GM21723 (cell line): ENCODE data around the gene ANAPC13.

Experiments
- ATAC-seq: cut with Tn5 transposase; IDR thresholded peaks from one replicate; pipeline ENCODE4 v1.9.1; 2021; ENCODE audit warnings: mild to moderate bottlenecking, moderate library complexity; ENCODE audit not compliant: unreplicated experiment

Gene ANAPC13

DNA sequence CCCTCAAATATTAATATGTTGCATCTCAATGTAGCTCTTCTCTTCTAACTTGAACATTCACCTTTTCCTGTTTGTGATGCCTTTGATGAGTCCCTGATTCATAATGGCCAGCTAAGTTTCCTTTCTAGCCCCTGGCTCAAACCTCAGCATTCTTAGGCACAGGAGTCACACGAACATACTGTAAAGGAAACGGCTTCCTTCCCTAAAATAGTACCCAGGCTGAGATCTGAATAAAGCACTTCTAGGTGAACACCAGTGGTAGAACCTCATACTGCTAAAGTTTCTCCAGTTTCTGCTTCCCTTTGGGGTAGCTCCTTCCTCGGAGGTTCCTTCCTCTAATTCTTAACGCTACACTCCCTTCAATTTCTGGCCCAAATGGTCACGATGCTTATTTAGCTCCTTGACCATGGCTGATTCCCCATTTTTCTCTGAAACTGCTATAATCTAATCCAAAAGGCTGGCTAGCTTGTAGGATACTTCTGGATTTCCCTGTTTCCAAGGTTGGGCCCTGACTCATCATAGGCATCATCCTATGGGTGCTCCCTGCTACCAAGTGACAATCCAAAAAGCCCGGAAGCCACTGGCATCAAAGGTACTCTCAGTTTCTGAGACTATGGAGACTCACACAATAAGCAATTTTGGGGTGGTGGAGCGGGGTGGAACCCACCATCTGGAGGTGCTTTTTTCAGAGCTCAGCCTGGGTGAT, 2.4 kb downstream of the ANAPC13 start:
- ATAC-seq, result no peak

DNA sequence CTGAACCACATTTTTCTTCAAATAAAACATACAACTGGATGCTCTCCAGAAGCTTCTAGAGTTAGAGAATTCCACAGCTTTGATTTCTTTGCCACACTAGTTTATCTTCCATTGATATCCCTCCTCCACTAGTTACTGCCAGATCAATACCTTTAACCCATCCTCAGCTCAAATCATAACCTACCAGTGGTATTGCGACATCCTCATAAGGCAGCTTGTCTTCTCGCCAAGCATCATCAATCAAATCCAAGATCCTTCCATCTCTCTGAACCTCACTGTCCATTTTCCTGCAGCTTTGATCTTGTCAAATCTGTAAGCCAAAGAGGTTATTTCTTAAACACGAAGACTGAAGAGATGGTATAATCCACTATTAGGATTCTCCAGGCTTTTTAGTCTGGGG, 3.2 kb downstream of the ANAPC13 start:
- ATAC-seq, result no peak

DNA sequence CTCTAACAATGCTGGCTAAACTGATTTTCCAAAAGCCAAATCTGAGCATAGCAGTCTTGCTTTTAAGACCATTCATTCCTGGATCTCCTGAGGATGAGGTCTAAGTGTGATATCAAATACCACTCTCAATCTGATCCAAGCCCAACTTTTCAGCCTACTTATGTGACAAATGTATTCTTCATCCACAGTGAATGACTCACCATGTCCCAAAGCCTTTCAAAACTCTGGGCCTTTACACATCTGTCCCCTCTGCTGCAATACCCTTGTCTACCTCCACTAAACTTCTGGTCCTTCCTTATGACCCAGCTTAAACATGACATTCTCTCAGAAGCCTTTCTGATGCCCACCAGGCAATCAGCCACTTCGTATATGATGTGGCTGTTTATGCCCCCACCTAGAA, 4.6 kb downstream of the ANAPC13 start:
- ATAC-seq, result no peak

DNA sequence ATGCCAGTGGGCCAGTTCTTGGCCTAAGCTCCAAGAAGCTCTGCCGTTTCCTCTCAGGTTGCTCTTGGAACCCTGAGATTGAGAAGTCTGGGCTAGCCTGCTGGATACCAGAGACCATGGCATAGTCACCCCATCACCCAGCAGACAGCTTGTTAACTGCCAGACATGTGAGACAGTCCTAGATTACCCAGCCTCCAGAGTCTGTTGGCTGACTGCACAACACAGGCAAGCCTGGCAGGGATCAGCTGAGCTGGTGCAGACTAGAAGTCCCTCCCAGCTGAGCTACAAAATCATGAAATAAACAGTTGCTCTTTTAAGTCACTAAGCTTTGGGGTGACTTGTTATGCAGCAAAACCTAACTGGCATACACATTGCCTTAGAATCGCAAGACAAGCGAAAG, 5.2 kb downstream of the ANAPC13 start:
- ATAC-seq, result no peak

DNA sequence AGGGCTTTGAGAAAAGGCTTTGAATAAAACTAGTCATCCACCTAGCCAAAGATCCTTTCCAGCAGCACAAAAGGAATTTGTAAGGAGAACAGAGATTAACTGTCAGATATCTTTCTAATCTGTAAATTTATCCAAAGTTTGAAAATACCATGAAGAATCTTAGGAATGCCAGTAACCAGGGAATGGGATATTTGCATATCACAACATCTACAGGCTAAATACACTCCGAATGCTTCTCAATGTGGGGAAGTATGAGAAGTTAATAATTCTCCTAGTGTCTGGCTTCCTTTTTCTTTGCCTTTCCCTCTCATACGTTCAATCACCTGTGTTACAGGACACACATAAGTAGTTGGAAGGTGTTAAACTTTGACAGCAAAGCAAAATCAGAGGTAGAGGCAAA, 7.8 kb downstream of the ANAPC13 start:
- no peak for ATAC-seq

DNA sequence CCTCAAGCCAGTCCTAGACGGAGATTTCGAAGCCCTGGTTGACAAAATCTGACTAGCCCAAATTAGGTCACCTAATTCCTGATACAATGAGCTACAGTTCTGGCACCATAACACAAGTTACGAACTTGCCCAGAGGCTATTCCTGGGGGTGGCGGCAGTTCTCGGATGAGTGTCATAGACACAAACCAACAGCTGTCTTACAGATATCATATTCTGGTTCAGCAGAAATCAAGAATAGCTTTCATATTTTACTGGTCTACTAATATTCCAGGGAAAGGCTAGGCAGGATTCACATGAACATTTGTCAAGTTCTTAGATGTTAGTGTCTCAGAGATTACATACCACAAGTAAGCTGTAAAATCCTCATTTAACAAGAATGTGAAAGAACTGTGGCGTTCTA, 8.8 kb downstream of the ANAPC13 start:
- ATAC-seq, result no peak

DNA sequence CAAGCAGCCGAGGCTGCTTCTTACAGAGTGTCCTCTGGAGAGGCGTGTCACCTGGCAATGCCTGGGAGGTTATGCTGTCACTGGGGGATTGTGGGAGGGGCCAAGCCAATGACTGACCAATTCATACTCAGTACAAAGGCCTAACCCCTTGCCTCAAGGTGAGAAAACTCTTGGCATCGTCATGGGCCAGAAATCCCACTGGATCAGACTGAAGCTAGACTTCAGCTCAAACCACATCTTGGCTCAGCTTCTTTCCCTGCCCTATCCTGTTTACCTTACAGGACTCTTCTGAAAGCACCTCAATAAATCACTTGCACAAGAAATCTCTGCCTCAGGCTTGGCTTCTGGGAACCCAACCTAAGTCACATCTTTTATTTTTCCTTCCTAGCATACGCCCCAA, 9.5 kb downstream of the ANAPC13 start:
- no peak for ATAC-seq

DNA sequence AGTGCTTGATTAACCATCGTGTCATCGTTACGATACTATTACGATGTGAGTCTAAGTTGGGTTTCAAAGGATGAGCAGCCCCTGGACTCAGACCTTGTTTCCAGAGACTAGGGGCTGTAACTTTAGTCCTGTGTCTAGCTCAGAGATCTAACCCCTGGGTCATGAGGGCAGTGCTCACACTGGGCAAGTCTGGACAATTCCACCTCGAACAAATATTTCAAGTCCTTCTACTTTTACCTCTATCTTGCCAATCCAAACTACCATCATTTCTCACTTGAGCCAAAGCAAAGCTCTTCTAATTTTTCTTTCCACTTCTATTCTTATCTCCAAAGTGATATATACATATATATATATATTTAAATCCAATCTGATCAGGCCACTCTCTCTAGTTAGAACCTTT, 10.8 kb downstream of the ANAPC13 start:
- no peak for ATAC-seq

DNA sequence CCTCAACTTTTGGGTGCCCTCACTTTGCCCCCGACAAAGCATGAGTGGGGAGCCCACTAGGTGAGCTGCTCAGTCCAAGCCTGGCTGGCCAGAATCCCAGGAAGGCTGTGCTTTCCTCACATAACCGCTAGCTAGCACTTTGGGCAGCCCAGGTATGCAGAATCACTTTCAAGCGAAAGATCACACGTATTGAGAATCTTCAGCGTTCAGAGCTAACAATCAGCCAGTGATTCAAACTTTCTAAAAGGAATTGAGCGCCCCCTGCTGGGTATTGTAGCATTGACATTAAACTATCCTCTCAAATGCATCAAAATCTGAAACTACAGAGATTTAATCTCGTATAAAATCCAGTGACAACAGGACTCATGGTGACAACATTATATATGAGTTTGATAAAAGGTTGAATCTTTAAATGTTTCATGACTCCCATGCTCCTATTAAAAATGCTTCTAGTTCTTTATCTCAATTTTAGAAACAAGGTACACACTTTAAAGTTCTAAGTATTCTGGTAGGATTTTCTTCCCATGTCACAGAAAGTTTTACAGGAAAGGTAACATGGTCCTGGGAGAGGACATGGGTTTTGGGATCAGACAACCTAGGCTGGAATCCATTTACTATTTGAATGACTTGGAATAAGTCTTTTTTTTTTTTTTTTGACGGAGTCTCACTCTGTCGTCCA, 11.8 kb downstream of the ANAPC13 start:
- ATAC-seq, result peak; percentile 59

DNA sequence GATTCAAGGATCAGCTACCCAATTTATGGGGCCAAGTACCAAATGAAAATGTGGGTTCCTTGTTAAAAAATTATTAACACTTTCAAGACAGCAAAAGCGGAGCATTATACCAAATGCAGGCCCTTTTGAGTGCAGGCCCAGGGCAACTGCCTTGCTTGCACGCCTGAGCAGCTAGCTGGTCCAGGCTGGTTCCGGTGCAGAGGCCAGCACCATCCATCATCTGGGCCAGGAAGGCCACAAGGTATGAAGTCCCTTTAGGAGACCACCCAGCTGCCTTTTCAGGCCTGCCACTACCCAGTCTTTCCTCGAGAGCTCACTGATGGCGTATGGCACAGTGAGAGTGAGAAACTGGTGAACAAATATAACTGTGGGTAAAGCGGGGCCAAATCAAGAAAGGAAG, 13.0 kb downstream of the ANAPC13 start:
- ATAC-seq, result no peak

DNA sequence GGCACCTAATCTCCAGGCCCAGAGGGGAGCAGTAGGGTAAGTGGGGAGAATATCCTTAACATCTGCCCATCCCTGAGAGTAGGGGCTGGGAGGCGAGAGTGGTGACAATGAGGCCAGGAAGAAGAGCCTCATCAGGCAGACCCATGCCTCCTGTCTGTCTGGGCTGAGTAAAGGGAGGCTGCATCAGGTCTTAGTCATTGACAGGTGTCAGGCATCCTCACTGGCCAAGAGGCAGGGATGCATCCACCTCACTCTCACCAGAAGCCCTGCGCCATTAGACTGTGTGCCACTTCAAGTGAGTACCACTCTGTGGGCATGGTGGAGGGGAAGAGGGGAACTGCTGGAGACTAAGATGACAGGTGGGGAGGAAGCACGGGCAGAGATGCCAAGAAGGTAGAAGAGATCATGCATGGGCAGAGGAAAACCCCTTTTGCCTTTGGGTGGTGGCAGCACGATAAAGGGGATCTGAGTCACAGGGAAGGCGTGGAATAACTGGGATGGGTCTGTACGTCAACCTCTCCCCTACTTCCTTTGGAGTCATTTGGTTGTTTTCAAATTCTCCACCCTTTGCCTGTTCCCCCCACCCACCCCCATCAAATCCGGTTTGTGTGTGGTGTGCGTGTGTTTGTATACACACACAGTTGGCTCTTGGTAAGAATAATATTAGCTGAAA, 14.1 kb downstream of the ANAPC13 start:
- no peak for ATAC-seq

DNA sequence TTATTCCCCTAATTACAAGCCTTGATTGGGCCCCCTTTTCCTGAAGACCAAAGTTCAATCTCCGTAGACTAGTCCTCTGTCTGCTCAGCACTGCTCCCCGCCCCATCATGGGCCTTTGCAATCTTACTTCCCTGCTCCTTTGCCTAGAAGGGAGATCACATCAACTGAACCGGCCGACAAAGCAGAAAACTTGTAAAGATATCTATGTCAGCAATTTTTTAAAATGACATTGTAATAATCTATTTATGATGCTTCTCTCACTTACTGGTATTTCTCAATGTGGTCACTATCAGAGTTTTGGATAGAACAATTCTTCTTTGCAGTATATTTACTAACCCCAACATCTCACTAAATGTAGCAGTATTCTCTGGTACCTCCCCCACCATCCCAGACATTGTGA, 17.3 kb downstream of the ANAPC13 start:
- no peak for ATAC-seq

DNA sequence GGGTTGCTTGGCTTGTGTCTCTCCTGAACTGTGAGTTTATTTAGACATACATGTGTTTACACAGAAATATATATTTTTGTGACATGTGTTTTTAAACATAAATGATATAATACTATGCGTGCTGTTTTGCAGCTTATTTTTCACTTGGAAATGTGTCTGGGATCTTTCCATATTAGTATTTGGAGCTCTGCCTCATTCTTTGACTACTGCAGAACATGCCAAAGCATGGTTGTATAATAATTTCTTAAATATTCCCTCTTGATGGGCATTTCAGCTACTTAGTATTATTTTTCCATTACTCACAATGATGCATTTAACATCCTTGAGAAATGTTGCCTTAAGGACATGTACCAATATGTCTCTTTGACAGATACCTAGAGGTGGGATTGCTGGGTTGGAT, 19.5 kb downstream of the ANAPC13 start:
- ATAC-seq, result no peak

DNA sequence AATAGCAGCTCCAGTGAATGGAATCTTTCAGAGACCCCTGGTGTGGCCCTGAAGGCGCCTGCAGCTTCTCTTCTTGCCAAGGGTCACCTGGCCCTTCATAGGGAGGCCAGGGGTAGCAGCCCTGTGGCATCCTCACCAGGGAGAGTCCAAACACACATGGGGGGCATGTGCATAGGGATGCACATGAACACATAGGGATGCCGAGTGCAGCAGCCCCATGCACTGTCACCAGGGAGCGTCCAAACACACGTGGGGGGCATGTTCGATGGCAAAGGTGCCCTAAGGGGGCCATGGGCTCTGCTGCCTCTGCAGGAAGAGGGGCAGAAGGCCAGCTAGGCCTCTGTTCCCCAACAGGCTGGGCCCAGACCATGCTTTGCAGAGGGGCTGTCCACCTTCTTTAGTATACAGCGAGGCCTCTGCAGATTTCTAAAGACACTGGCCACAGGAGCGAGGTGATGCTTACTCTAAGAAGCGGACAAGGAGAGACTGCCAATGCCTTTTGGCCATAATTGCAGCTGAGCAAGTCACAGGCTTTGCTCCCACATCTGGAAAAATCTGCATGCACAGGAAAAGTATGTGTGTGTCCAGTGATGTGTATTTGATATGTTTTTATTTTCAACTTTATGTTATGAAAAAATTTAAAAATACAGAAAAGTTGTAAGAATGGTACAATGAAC, 21.0 kb downstream of the ANAPC13 start:
- no peak for ATAC-seq

DNA sequence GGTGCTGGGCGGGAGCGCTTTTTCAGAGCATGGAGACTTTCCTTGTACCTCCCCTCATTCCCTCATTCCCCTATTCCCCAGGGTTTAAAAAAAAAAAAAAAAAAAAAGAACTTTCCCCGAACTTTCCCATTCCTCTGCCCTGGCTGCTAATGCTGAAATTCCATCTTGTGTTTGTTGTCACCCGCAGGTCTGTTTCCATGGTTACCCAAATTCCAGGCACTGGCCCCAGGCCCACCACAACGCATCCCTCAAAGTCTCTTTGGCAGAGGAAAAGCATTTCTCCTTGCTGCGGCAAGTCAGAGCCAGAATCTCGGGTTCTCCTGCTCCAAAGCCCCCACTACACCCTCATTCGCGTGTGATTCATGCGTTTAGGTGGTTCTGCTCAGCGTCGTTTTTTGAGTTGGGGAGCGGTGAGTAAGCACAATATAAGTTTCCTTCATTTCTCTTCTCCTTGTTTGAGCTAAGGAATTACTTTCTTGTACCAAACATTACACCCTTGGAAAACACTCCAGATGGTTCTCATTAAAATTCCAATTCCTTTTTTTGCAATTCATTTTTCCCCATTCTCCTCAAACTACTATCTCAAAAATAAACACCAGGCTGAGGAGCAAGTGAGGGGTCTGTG, 21.6 kb downstream of the ANAPC13 start:
- no peak for ATAC-seq

DNA sequence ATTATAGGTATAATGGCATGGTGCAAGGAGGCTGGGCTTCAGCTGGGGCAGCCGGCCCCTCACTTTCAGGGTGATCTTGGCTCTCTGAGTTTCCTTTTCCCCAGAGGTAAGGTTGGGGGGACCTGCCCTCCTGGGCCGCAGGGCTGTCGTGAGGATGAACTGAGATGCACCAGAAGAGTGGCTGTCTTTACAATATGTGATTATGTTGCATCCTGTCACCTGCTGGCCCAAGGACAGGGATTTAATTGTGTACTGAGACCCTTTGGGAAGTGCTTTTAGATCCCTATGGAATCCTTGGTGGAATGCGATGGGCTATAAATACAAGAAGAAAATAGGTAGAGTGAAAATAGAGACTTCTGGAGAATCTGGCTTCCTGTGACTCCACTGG, 22.1 kb downstream of the ANAPC13 start:
- ATAC-seq, result no peak

DNA sequence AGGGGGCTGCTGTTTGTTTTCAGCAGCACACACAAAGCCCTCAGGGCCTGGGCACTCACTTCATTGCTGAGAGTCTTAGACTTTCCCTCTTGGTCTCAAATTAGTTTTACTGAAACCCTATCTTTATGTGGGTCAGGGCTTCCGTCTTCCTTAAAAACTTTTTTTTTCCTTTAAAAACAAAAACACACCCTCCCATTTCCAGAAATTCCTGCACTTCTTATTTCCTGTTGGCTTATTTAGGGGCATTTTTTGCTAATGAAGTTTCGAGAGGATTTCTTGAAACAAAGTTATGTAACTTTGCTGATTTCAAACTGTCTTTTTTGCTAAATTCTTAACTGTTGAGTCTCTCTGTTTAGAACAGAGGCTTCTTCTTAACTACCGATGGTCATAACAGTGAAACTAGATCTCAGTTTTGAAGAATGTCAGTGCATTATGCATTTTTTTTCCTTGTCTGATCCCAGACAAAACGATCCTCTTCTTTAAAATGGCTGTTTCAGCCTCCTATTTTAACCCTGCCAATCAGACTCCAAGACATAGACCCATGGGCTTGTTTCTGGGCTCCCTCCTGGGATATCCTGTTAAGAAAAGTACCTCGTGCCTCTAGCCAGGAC, 23.3 kb downstream of the ANAPC13 start:
- ATAC-seq, result no peak

DNA sequence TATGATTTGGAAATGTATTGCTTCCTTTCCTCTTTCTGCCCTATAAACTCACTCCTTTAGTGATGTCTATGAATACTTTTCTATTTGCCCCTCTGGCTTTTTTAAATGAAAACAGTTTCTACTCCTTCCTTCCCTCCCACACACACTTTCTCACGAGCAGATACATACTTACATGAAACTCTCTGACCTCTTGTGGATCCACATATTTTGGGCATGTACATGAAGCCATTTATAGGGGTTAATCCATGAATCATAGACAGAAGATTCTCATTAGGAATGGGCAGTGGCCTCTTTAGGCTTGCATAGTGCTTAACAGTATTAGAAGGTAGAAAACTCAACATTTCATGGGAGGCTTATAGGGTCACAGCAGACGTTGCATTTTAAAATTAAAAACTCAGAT, 24.8 kb downstream of the ANAPC13 start:
- ATAC-seq, result no peak

DNA sequence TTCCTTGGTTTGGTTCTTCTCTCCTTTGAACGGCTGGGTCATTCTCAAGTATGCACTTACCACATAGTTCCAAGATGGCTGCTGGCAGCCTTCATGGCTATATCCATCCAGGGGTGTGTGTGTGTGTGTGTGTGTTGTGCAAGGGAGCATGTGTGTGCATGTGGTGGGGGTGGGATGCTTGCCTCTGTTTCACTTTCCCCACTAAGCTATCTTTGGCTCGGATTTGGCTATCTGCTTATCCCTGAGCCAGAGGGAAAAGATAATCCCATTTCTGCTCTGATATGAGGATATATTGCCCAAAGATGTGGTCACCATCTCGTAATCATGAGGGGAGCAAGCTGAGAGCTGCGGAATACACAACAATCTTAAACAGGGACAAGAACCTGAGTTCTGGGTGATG, 26.2 kb downstream of the ANAPC13 start:
- ATAC-seq, result no peak

DNA sequence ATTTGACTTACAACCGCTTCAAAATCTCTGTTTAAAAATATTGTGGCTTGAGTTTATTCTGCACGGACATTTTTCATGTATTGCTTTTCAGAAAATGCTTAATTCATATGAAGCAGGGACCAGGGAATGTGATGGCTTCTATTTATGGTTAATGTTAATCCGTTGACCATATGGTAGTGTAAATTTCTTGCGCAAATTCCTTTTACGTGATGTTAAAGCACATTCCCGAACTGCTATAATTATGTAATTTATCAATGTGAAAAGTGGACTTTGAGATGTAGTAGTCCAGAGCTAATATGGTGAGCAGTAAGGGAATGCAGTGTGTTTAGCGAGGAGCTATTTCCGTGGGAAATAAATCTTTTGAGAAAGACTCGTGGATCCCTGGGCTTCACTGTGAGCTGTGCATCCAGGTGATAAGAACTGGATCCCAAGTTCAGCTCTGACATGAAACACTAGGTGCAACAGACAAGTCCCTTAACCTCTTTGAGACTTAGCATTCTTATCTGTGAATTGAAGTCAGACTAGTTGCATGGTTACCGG, 27.3 kb downstream of the ANAPC13 start:
- ATAC-seq, result no peak
